Muscle layer of duodenum (tissue), 2 donors: Measurements from ENCODE around the gene ATXN7.

Source experiments
- H3K27ac ChIP-seq: one replicate; pipeline ENCODE4 v1.7.0; 2013; ENCODE audit warnings: mild to moderate bottlenecking, low read length
- H3K27me3 ChIP-seq: one replicate; pipeline ENCODE4 v1.7.0; 2013; ENCODE audit warnings: low read depth, mild to moderate bottlenecking, control low read depth, low read length
- H3K36me3 ChIP-seq, 2 donors: one replicate each; pipeline ENCODE4 v1.7.0; 2013; ENCODE audit warnings: low read length in 2 of 2, control low read depth in 1 of 2, mild to moderate bottlenecking in 1 of 2; ENCODE audit not compliant: insufficient read depth in 2 of 2, control insufficient read depth in 1 of 2
- H3K4me1 ChIP-seq, 2 donors: one replicate each; pipeline ENCODE4 v1.7.0; 2013; ENCODE audit warnings: low read length in 2 of 2, mild to moderate bottlenecking in 2 of 2, control low read depth in 1 of 2, moderate library complexity in 1 of 2; ENCODE audit not compliant: insufficient read depth in 2 of 2, control insufficient read depth in 1 of 2
- H3K4me3 ChIP-seq, 2 donors: one replicate each; pipeline ENCODE4 v1.7.0; 2013; ENCODE audit warnings: low read length in 2 of 2, low read depth in 1 of 2, mild to moderate bottlenecking in 1 of 2
- H3K9me3 ChIP-seq, 2 donors: one replicate each; pipeline ENCODE4 v1.7.0; 2013; ENCODE audit warnings: low read length in 2 of 2, control low read depth in 1 of 2, mild to moderate bottlenecking in 1 of 2; ENCODE audit not compliant: control insufficient read depth in 1 of 2
- donor health status: healthy.

Gene ATXN7

GRCh38 chr3:63922491-63923199 lies 59.0 kb downstream of the ATXN7 start:
- Histone ChIP-seq H3K4me1 (peaks cover 3 to 10% of the 10 kb centered on the region in 2 donors), H3K36me3 (peaks cover 18 to 19% of the 10 kb centered on the region in 2 donors), H3K27ac (no peak overlapping the region)

GRCh38 chr3:63926309-63926708 lies 62.6 kb downstream of the ATXN7 start:
- H3K27ac ChIP-seq: no peak overlapping the region
- H3K9me3 ChIP-seq: no peaks in the 10 kb centered on the region
- no peak overlapping the region for H3K4me3 ChIP-seq
- peaks cover 3 to 9% of the 10 kb centered on the region in 2 donors for H3K4me1 ChIP-seq
- H3K27me3 ChIP-seq: no peaks in the 10 kb centered on the region
- H3K36me3 ChIP-seq: peaks cover 4 to 16% of the 10 kb centered on the region in 2 donors

More at GRCh38 chr3:63922491-63923199, 59.0 kb downstream of the ATXN7 start:
- H3K27me3 ChIP-seq: no peaks in the 10 kb centered on the region
- no peak overlapping the region for H3K4me3 ChIP-seq
- no peaks in the 10 kb centered on the region for H3K9me3 ChIP-seq

GRCh38 chr3:63927422-63928280 lies 64.0 kb downstream of the ATXN7 start:
- peaks cover 3 to 14% of the 10 kb centered on the region in 2 donors for H3K4me1 ChIP-seq
- H3K4me3 ChIP-seq: no peak overlapping the region
- peaks cover 4 to 10% of the 10 kb centered on the region in 2 donors for H3K36me3 ChIP-seq
- H3K9me3 ChIP-seq: no peaks in the 10 kb centered on the region
- H3K27me3 ChIP-seq: no peaks in the 10 kb centered on the region
- peak overlapping the region; percentile 2 for H3K27ac ChIP-seq

- Histone ChIP-seq H3K36me3 (no peaks in the 10 kb centered on the region), H3K9me3 (no peaks in the 10 kb centered on the region), H3K4me1 (peaks cover 9 to 22% of the 10 kb centered on the region in 2 donors), H3K4me3 (no peak overlapping the region), H3K27me3 (no peaks in the 10 kb centered on the region), H3K27ac (no peak overlapping the region)
Observed at GRCh38 chr3:63931290-63931689, 67.6 kb downstream of the ATXN7 start.

- H3K9me3 ChIP-seq: no peaks in the 10 kb centered on the region
- no peak overlapping the region for H3K4me3 ChIP-seq
- H3K27ac ChIP-seq: no peak overlapping the region
- no peaks in the 10 kb centered on the region for H3K36me3 ChIP-seq
- no peaks in the 10 kb centered on the region for H3K27me3 ChIP-seq
- H3K4me1 ChIP-seq: peaks cover 15 to 20% of the 10 kb centered on the region in 2 donors
Observed at GRCh38 chr3:63932509-63933212, 69.0 kb downstream of the ATXN7 start.

GRCh38 chr3:63933459-63933858 lies 69.8 kb downstream of the ATXN7 start:
- H3K4me1 ChIP-seq: peaks cover 18 to 25% of the 10 kb centered on the region in 2 donors
- H3K4me3 ChIP-seq: no peak overlapping the region
- no peaks in the 10 kb centered on the region for H3K9me3 ChIP-seq
- H3K36me3 ChIP-seq: no peaks in the 10 kb centered on the region
- no peak overlapping the region for H3K27ac ChIP-seq
- no peaks in the 10 kb centered on the region for H3K27me3 ChIP-seq

GRCh38 chr3:63934041-63934866 lies 70.6 kb downstream of the ATXN7 start:
- H3K4me1 ChIP-seq: peaks cover 18 to 33% of the 10 kb centered on the region in 2 donors
- no peak overlapping the region for H3K4me3 ChIP-seq
- H3K9me3 ChIP-seq: no peaks in the 10 kb centered on the region
- H3K27me3 ChIP-seq: no peaks in the 10 kb centered on the region
- no peak overlapping the region for H3K27ac ChIP-seq
- H3K36me3 ChIP-seq: no peaks in the 10 kb centered on the region

- Histone ChIP-seq H3K36me3 (no peaks in the 10 kb centered on the region), H3K4me3 (no peak overlapping the region), H3K27me3 (no peaks in the 10 kb centered on the region), H3K27ac (no peak overlapping the region), H3K4me1 (peaks cover 18 to 28% of the 10 kb centered on the region in 2 donors), H3K9me3 (no peaks in the 10 kb centered on the region)
Observed at GRCh38 chr3:63936925-63937324, 73.3 kb downstream of the ATXN7 start.

GRCh38 chr3:63937661-63938651 lies 74.3 kb downstream of the ATXN7 start:
- Histone ChIP-seq H3K4me3 (no peak overlapping the region), H3K4me1 (peaks cover 16 to 27% of the 10 kb centered on the region in 2 donors), H3K9me3 (no peaks in the 10 kb centered on the region), H3K36me3 (no peaks in the 10 kb centered on the region), H3K27me3 (no peaks in the 10 kb centered on the region), H3K27ac (no peak overlapping the region)

- no peaks in the 10 kb centered on the region for H3K9me3 ChIP-seq
- H3K36me3 ChIP-seq: no peaks in the 10 kb centered on the region
- H3K4me1 ChIP-seq: peaks cover 13 to 24% of the 10 kb centered on the region in 2 donors
- no peak overlapping the region for H3K4me3 ChIP-seq
- no peak overlapping the region for H3K27ac ChIP-seq
- no peaks in the 10 kb centered on the region for H3K27me3 ChIP-seq
Observed at GRCh38 chr3:63940389-63940757, 76.7 kb downstream of the ATXN7 start.
